T-cell (primary cell): ENCODE results near the gene ARHGAP20. TPM values are rescaled to one million over a fixed set of nuclear protein-coding genes. Genes with fewer than 3 reads are reported as not detected.

Source experiments
- ATAC-seq, 4 experiments: fragments of 200-7000 bp in 3 of 4; fragments of 150-1000 bp in 1 of 4; cut with Tn5 transposase; replicated peaks in 1 of 4; 1 replicate in 3 of 4; 2 replicates in 1 of 4; pipeline ENCODE4 v1.10.0; 2021; ENCODE audit warnings: moderate library complexity in 3 of 4, mild to moderate bottlenecking in 2 of 4, moderate number of reproducible peaks in 1 of 4
- CTCF ChIA-PET, 2 donors: fragments of 300-600 bp; sonication (Branson Sonifier 250); formaldehyde crosslinking; loops; one replicate each; lab custom pipeline; 2022; ENCODE audit warnings: antibody characterized with exemption in 2 of 2; lab: Charles Lee
- POLR2A ChIA-PET, 2 donors: fragments of 300-600 bp; sonication (Branson Sonifier 250); formaldehyde crosslinking; loops; one replicate each; lab custom pipeline; 2022; ENCODE audit warnings: antibody characterized with exemption in 2 of 2; lab: Charles Lee
- DNase-seq, 35 experiments: peaks; one replicate each; pipeline versions ENCODE4 v3.0.0 to v3.0.0-alpha.2; 2013 to 2023
- H3K27ac ChIP-seq: one replicate; pipeline ENCODE4 v1.5.1; 2013; ENCODE audit warnings: low read length
- H3K27me3 ChIP-seq, 2 experiments: replicated peaks in 1 of 2; 1 replicate in 1 of 2; 2 replicates in 1 of 2; pipeline versions ENCODE4 v1.6.1 to v1.7.0; 2013; ENCODE audit warnings: low read length in 1 of 2, mixed read lengths in 1 of 2; ENCODE audit not compliant: control insufficient read depth in 2 of 2, insufficient read depth in 2 of 2; ENCODE audit errors: extremely low read depth in 1 of 2
- H3K36me3 ChIP-seq, 2 donors: 1 replicate in 1 of 2; 2 replicates in 1 of 2; pipeline versions ENCODE4 v1.6.1 to v1.7.0; 2013; ENCODE audit warnings: low read length in 1 of 2; ENCODE audit not compliant: control insufficient read depth in 2 of 2, insufficient read depth in 1 of 2; ENCODE audit errors: extremely low read depth in 1 of 2
- H3K4me1 ChIP-seq, 2 experiments: 1 replicate in 1 of 2; 2 replicates in 1 of 2; pipeline versions ENCODE4 v1.6.1 to v1.7.0; 2013; ENCODE audit warnings: low read length in 2 of 2, mixed read lengths in 1 of 2; ENCODE audit not compliant: insufficient read depth in 2 of 2, control insufficient read depth in 1 of 2; ENCODE audit errors: extremely low read depth in 1 of 2
- H3K4me3 ChIP-seq, 2 donors: 1 replicate in 1 of 2; 2 replicates in 1 of 2; pipeline versions ENCODE4 v1.5.1 to v1.7.0; 2013; ENCODE audit warnings: mild to moderate bottlenecking in 2 of 2, low read length in 1 of 2, moderate library complexity in 1 of 2; ENCODE audit not compliant: control insufficient read depth in 1 of 2; ENCODE audit errors: extremely low read depth in 1 of 2
- H3K9me3 ChIP-seq: 2 replicates; pipeline ENCODE4 v1.7.0; 2013
- H3K27ac Mint-ChIP-seq, 2 donors: one replicate each; pipeline ENCODE4 v1.8.0; 2020 to 2021; ENCODE audit warnings: mild to moderate bottlenecking in 2 of 2, mixed read lengths in 2 of 2
- H3K27me3 Mint-ChIP-seq, 2 donors: one replicate each; pipeline ENCODE4 v1.8.0; 2021 to 2022; ENCODE audit warnings: mixed read lengths in 2 of 2
- H3K36me3 Mint-ChIP-seq: one replicate; pipeline ENCODE4 v1.8.0; 2021; ENCODE audit warnings: mixed read lengths
- H3K4me1 Mint-ChIP-seq, 3 donors: one replicate each; pipeline ENCODE4 v1.8.0; 2020 to 2022; ENCODE audit warnings: mixed read lengths in 3 of 3, mild to moderate bottlenecking in 1 of 3
- H3K4me3 Mint-ChIP-seq, 3 donors: one replicate each; pipeline ENCODE4 v1.8.0; 2020 to 2022; ENCODE audit warnings: mild to moderate bottlenecking in 3 of 3, mixed read lengths in 3 of 3, moderate library complexity in 3 of 3
- H3K9me3 Mint-ChIP-seq, 3 donors: one replicate each; pipeline ENCODE4 v1.8.0; 2020 to 2022; ENCODE audit warnings: mixed read lengths in 3 of 3
- WGBS: methylation state at CpG from one replicate; pipeline ENCODE4 v1.1.5; 2013; ENCODE audit warnings: missing lambda C conversion rate; ENCODE audit not compliant: insufficient coverage; 5-methylcytosine and 5-hydroxymethylcytosine counted together
- total RNA-seq, 35 experiments: library from RNA in 6 of 35; stranded (reverse) in 6 of 35; fragments of 120-200 nt in 1 of 35; gene quantifications; one replicate each; pipeline versions ENCODE4 v1.2.1 to v1.2.4 and lab custom pipeline; 2013 to 2026

Gene ARHGAP20, protein sequence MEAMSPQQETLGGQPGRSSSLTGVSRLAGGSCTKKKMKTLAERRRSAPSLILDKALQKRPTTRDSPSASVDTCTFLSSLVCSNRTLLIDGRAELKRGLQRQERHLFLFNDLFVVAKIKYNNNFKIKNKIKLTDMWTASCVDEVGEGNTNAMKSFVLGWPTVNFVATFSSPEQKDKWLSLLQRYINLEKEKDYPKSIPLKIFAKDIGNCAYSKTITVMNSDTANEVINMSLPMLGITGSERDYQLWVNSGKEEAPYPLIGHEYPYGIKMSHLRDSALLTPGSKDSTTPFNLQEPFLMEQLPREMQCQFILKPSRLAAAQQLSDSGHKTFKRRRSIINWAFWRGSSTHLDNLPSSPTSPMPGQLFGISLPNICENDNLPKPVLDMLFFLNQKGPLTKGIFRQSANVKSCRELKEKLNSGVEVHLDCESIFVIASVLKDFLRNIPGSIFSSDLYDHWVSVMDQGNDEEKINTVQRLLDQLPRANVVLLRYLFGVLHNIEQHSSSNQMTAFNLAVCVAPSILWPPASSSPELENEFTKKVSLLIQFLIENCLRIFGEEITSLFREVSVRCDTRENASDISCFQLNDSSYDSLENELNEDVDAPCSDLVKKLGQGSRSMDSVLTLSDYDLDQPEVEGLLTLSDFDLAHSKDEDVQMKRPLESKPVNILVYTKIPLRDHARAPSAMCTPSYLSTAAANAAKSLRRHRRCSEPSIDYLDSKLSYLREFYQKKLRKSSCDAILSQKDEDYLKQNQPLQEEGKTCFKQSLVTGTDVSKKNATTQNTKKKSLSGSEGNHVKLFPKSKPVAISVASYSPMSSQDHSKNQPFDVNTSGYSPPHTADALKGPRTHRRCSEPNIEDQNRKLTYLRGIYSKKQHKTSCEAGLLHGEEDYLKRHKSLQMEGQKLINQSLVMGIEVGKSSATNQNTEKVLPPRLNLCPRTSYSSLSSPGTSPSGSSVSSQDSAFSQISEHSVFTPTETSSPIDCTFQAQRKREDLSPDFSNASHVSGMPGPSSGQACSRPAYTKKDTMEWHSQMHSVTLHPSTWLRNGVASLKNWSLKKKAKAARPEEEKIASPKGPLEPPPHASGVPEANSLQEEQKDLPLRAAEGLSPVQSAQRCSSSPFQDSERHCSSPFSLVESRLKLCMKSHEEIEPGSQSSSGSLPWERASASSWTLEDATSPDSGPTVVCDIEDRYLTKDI
- total RNA-seq (under 1 TPM in 3 of 5 donors, not detected in 2; 0.03 to 0.09 (median 0.07) TPM), total RNA-seq (lab: John Stamatoyannopoulos, UW) (0 to 0.75 (median 0.14) reads per million in 29 experiments)
- 0.07 TPM for total RNA-seq (2013)

DNA sequence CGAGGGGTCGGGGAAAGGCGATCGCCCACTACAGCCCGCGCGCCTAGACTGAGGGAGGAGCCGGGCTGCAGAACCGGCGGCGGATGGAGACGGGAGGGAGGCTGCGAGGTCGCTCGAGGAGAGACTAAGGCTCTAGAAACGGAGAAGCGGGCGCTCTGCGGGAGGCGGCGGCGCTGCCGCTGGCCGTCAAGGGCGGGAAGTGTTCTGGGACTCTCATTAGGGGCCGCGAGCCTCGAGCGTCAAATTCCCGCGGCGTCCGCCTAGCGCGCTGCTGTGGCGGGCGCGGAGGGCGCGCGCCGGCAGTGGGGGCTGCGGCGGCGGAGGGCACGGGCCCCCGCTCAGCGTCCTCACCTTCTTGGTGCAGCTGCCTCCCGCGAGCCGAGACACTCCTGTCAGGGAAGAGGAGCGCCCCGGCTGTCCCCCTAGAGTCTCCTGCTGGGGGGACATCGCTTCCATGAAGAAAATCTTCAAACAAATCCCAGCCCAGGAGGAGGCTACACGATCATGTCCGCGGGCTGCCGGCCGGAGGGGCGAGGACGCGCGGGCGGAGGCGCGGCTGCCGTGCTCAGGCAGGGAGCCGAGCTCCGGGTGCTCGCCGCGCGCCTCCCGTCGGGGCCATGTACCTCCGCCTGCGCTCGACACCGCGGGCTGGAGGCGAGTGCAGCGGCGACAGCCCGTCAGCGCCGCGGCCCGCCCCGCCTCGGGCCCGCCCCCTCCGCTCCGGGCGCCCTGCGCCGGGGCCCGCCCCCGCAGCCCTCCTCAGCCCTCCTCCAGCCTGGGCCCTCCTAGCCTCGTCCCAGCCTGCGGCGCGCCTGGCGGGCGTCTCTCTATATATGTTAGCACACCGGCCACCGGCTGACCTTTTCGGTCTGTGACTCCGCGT is at the start of gene ARHGAP20:
Gene ARHGAP20, minus strand, starts transcription at position 662 of the 883 bp plus-strand sequence. Its CDS starts 206 bp downstream, at position 456.
- peaks cover 9 to 32% of the 10 kb centered on the region in 2 experiments for H3K27me3 ChIP-seq
- Mint-ChIP-seq H3K27me3 (peaks cover 51 to 57% of the 10 kb centered on the region in 2 donors), H3K9me3 (no peaks in the 10 kb centered on the region), H3K4me3 (peak within 1 kb of the TSS; percentile 62 to 74 (median 65)), H3K27ac (no peak within 1 kb of the TSS), H3K36me3 (no peaks in the 10 kb centered on the region), H3K4me1 (peaks cover 14 to 17% (median 16%) of the 10 kb centered on the region in 3 donors)
- 1% methylated on average over 93 of the region's 109 CpGs for WGBS
- ChIA-PET CTCF (interaction anchor here in 1 of 2 donors (0.6 kb wide), 1 partner anchor 24 kb away, joined by 16 read pairs; no protein-coding TSS in a partner anchor), POLR2A (no interaction called here)
- no peaks in the 10 kb centered on the region for H3K9me3 ChIP-seq
- peak within 1 kb of the TSS; percentile 40 to 85 for H3K4me3 ChIP-seq
- DNase-seq: peak in 19 of 35 experiments; percentile 3 to 54 (median 17)
- ATAC-seq: peak; percentile 74 to 89 (median 86)
- H3K4me1 ChIP-seq: peaks cover 11 to 23% of the 10 kb centered on the region in 2 experiments
- no peak within 1 kb of the TSS for H3K27ac ChIP-seq
- H3K36me3 ChIP-seq: no peaks in the 10 kb centered on the region

DNA sequence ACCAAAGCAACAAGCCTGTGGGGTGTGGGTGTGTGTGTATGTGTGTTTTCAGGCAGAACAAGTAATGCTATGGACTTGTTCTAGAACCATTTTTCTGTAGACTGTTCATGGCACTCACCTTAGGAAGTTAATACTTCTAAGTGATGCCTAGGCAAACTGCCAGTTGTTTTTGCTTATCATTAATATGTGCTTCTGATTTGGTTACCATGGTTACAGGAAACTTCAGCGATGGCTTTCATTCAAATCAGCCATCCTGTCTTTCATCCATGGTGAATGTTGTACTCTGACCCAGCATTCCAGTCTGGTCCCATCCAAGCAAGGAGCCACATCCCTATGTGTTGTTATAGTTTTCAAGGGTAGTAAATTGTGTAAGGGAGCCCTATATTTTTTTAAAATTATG is 49.8 kb upstream of the ARHGAP20 start:
- H3K27me3 ChIP-seq: no peaks in the 10 kb centered on the region
- Mint-ChIP-seq H3K4me1 (no peaks in the 10 kb centered on the region), H3K9me3 (no peaks in the 10 kb centered on the region), H3K27ac (no peak overlapping the region), H3K36me3 (no peaks in the 10 kb centered on the region), H3K27me3 (peaks cover 3 to 11% of the 10 kb centered on the region in 2 donors), H3K4me3 (no peak overlapping the region)
- H3K9me3 ChIP-seq: no peaks in the 10 kb centered on the region
- H3K4me3 ChIP-seq: no peak overlapping the region
- POLR2A ChIA-PET: no interaction called here
- no peak for DNase-seq
- no peak overlapping the region for H3K27ac ChIP-seq
- CTCF ChIA-PET: no interaction called here
- H3K4me1 ChIP-seq: no peaks in the 10 kb centered on the region
- WGBS: no CpG with 5 or more reads among the region's 1 CpG
- H3K36me3 ChIP-seq: no peaks in the 10 kb centered on the region
- no peak for ATAC-seq

DNA sequence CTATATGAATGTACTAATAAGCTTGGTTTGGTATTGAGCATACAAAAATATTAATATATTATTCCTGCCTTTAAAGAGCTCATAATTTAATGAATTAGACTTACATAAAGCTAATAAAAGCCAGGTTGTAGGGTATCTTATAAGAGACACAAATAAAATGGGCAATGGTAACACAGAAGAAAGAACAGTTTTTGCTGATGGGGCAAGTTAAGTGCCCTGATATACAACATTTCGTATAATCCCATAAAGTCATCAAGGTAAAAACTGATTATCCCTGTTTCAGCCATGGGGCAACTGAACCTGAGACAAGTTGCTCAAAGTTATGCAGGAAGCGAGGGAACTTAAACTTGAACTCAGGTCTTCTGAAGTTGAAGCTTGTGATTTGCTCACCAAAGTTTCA is 48.9 kb upstream of the ARHGAP20 start:
- ChIA-PET POLR2A (no interaction called here), CTCF (no interaction called here)
- no peaks in the 10 kb centered on the region for H3K9me3 Mint-ChIP-seq
- H3K27me3 Mint-ChIP-seq: peaks cover 0 to 4% of the 10 kb centered on the region in 2 donors
- Histone ChIP-seq H3K4me1 (no peaks in the 10 kb centered on the region), H3K9me3 (no peaks in the 10 kb centered on the region), H3K4me3 (no peak overlapping the region), H3K27ac (no peak overlapping the region), H3K27me3 (no peaks in the 10 kb centered on the region), H3K36me3 (no peaks in the 10 kb centered on the region)
- H3K36me3 Mint-ChIP-seq: no peaks in the 10 kb centered on the region
- no peak for ATAC-seq
- no peak overlapping the region for H3K27ac Mint-ChIP-seq
- no peaks in the 10 kb centered on the region for H3K4me1 Mint-ChIP-seq
- DNase-seq: no peak
- H3K4me3 Mint-ChIP-seq: no peak overlapping the region
- 100% methylated on average over 1 of the region's 2 CpGs for WGBS

DNA sequence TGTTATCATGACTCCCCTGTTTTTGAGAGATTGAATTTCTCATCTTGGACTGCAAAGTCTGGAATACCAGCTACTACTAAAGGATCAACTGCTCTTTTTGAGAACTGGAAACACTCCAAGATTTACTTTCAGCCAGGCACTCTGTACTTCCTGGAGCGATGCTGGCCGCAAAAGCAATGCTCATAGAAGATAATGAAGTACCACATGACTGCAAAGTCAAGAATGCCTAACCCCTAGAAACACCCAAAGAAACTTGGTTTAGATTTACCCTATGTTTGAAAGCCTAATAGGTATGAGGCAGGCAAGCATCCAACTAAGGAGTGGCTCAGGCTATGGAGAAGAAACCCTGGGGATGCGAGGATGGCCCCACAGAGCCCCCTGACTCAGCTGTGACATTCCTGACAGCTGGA is 47.7 kb upstream of the ARHGAP20 start:
- Mint-ChIP-seq H3K27me3 (peaks cover 0 to 4% of the 10 kb centered on the region in 2 donors), H3K4me1 (no peaks in the 10 kb centered on the region), H3K36me3 (no peaks in the 10 kb centered on the region), H3K27ac (no peak overlapping the region), H3K9me3 (no peaks in the 10 kb centered on the region), H3K4me3 (no peak overlapping the region)
- Histone ChIP-seq H3K4me3 (no peak overlapping the region), H3K27ac (no peak overlapping the region), H3K4me1 (no peaks in the 10 kb centered on the region), H3K27me3 (no peaks in the 10 kb centered on the region), H3K36me3 (no peaks in the 10 kb centered on the region), H3K9me3 (no peaks in the 10 kb centered on the region)
- no peak for DNase-seq
- no peak for ATAC-seq
- CTCF ChIA-PET: no interaction called here
- POLR2A ChIA-PET: no interaction called here
- WGBS: 33% methylated on average over 2 of the region's 3 CpGs

DNA sequence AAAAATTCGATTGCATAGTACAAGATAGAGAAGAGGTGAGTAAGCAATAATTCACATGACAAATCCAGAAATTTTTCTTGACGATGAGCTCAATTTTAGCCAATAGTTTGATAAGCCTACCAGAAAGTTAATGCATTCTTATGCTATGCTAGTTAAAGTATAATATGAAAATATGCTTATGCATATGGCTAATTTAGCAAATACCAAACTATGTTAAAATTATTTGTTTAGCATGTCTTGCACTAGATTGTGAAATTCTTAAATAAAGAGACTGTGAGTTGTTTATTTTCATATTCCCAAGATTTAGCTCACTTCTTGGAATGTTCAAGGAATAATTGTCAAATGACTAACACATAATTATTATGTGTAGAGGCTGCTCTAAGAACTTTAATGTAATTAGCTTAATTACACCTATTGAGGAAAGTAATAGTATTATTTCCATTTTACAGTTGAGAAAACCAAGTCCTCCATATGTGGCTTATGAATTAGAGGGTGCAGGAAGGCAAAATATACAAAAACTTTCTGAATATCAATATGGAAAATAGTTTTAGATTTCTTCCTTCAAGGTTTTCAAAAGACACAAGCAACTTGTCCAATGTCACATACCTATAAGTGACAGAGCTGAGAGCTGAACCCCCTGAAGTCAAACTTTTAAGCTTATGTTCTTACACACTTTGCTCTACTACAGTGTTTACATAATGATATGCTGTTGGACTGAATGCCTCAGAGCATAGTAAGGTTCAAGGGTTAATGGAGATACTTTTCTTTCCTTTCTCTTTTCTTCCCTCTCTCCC is 45.9 kb upstream of the ARHGAP20 start:
- Histone ChIP-seq H3K4me1 (no peaks in the 10 kb centered on the region), H3K36me3 (no peaks in the 10 kb centered on the region), H3K27me3 (no peaks in the 10 kb centered on the region), H3K9me3 (no peaks in the 10 kb centered on the region), H3K4me3 (no peak overlapping the region), H3K27ac (no peak overlapping the region)
- ATAC-seq (no peak), DNase-seq (no peak)
- Mint-ChIP-seq H3K4me3 (no peak overlapping the region), H3K27ac (no peak overlapping the region), H3K4me1 (no peaks in the 10 kb centered on the region), H3K9me3 (peaks cover 3 to 9% (median 6%) of the 10 kb centered on the region in 3 donors), H3K27me3 (peaks cover 0 to 4% of the 10 kb centered on the region in 2 donors), H3K36me3 (no peaks in the 10 kb centered on the region)
- ChIA-PET POLR2A (no interaction called here), CTCF (no interaction called here)
- WGBS: no CpG with 5 or more reads among the region's 2 CpGs
